Tibial artery (tissue), 4 donors: ENCODE results near the gene MTCL1.

Experiments used
- DNase-seq, 2 donors: peaks; one replicate each; pipeline ENCODE4 v3.0.0-alpha.2; 2019
- H3K27ac ChIP-seq, 2 donors: fragments of 200-600 bp; sonication (generic) in 1 of 2; 1 replicate in 1 of 2; 2 replicates in 1 of 2; pipeline ENCODE4 v1.5.1; 2018 to 2019; ENCODE audit warnings: mild to moderate bottlenecking in 1 of 2
- H3K27me3 ChIP-seq, 2 donors: fragments of 200-600 bp; sonication (generic) in 1 of 2; one replicate each; pipeline versions ENCODE4 v1.5.1 to v1.6.0; 2016 to 2019
- H3K36me3 ChIP-seq, 3 donors: fragments of 200-600 bp; sonication (generic) in 2 of 3; one replicate each; pipeline ENCODE4 v1.5.1; 2016 to 2019; ENCODE audit warnings: mild to moderate bottlenecking in 2 of 3
- H3K4me1 ChIP-seq, 4 donors: fragments of 200-600 bp; sonication (generic) in 2 of 4; 1 replicate in 3 of 4; 2 replicates in 1 of 4; pipeline ENCODE4 v1.5.1; 2016 to 2019
- H3K4me3 ChIP-seq, 2 donors: fragments of 200-600 bp; sonication (generic) in 1 of 2; 1 replicate in 1 of 2; 2 replicates in 1 of 2; pipeline ENCODE4 v1.5.1; 2018 to 2019; ENCODE audit warnings: mild to moderate bottlenecking in 2 of 2
- H3K9me3 ChIP-seq, 3 donors: fragments of 200-600 bp; sonication (generic) in 1 of 3; one replicate each; pipeline ENCODE4 v1.5.1; 2016 to 2019
- CTCF ChIP-seq, 2 experiments: fragments of 200-600 bp in 1 of 2; fragments of 450-650 bp in 1 of 2; IDR thresholded peaks; one replicate each; pipeline ENCODE4 v1.5.1; 2017 to 2019; ENCODE audit warnings: antibody characterized with exemption in 2 of 2, mild to moderate bottlenecking in 1 of 2, moderate library complexity in 1 of 2
- intact Hi-C: fragments of 100-400 bp; cut with DNase I; formaldehyde crosslinking; loops from one replicate; pipeline ENCODE4 v1.15.0; 2023; ENCODE audit warnings: low total_unique reads

Gene MTCL1

DNA sequence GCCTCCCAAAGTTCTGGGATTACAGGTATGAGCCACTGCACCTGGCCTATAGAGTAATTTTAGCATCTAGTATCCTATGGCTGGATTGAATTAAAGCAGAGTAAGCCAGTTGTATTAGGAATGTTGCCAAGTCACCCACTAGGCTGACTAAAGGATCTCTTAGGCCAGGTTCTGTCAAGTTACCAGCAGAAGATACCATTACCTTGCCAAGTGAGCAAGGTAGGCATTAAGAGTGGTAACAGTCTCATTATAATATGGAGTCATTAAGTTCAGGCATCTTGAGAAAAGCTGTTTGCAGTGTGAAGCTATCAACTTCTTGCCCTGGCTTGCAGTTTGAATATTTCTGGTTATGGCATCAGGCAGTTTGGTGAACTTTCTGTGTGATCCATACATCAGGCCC lies 37.0 kb upstream of the MTCL1 start:
- no peak for TF ChIP-seq CTCF (IDR thresholded peaks at IDR 0.05)
- DNase-seq, result no peak
- Histone ChIP-seq H3K27ac (no peak overlapping the region), H3K4me1 (no peaks in the 10 kb centered on the region), H3K36me3 (no peaks in the 10 kb centered on the region), H3K4me3 (no peak overlapping the region), H3K27me3 (no peaks in the 10 kb centered on the region), H3K9me3 (no peaks in the 10 kb centered on the region)
- intact Hi-C loops, result no loop called here

DNA sequence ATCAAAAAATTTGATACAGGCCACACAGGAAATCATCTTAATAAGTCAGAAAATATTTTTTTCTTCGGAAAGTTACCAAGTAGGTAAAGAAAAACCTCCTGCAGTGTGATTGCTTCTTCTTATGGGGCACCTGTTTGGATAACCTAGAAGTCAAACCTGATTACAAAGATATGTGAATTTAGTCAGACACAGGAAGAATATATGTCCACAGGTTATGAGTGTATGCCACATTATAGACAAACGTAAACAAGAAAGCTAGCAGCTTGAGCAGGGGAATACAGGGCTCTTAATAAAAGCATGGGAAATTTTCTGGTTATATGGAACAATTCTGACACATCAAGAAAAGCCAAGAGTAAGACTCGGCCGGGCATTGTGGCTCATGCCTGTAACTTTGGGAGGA lies 35.8 kb upstream of the MTCL1 start:
- Histone ChIP-seq H3K27ac (no peak overlapping the region), H3K36me3 (no peaks in the 10 kb centered on the region), H3K4me3 (no peak overlapping the region), H3K27me3 (no peaks in the 10 kb centered on the region), H3K9me3 (no peaks in the 10 kb centered on the region), H3K4me1 (no peaks in the 10 kb centered on the region)
- intact Hi-C loops, result no loop called here
- DNase-seq, result no peak
- no peak for TF ChIP-seq CTCF (IDR thresholded peaks at IDR 0.05)

GRCh38 chr18:8673256-8674209 lies 31.8 kb upstream of the MTCL1 start:
- no peak for DNase-seq
- H3K9me3 ChIP-seq, result no peaks in the 10 kb centered on the region
- intact Hi-C loops, result no loop called here
- H3K4me3 ChIP-seq, result no peak overlapping the region
- no peaks in the 10 kb centered on the region for H3K36me3 ChIP-seq
- no peaks in the 10 kb centered on the region for H3K27me3 ChIP-seq
- peaks cover 0 to 8% (median 2%) of the 10 kb centered on the region in 4 donors for H3K4me1 ChIP-seq
- no peak for TF ChIP-seq CTCF (IDR thresholded peaks at IDR 0.05)
- no peak overlapping the region for H3K27ac ChIP-seq

- H3K36me3 ChIP-seq, result no peaks in the 10 kb centered on the region
- intact Hi-C loops, result no loop called here
- no peak for TF ChIP-seq CTCF (IDR thresholded peaks at IDR 0.05)
- H3K4me1 ChIP-seq, result peaks cover 0 to 8% (median 2%) of the 10 kb centered on the region in 4 donors
- no peak overlapping the region for H3K4me3 ChIP-seq
- DNase-seq, result no peak
- no peak overlapping the region for H3K27ac ChIP-seq
- H3K9me3 ChIP-seq, result no peaks in the 10 kb centered on the region
- H3K27me3 ChIP-seq, result no peaks in the 10 kb centered on the region
Measured at GRCh38 chr18:8675057-8675456, 30.3 kb upstream of the MTCL1 start.

DNA sequence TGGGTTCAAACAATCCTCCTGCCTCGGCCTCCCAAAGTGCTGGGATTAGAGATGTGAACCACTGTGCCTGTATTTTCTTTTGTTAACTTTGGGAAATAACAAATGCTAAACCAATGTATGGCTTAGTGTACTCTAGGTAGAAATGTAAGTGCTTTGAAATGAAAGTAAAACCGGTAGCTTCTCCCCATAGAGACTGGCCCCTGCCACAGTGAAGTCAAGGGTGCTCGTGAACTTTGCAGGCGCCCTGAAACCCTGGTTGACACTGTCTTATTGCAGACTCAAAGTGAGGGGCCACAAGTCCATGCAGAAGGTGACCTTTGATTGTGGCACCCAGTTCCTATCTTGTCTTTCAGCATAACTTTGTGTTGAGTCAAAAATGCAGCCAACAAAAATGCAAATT lies 24.2 kb upstream of the MTCL1 start:
- Histone ChIP-seq H3K27me3 (no peaks in the 10 kb centered on the region), H3K9me3 (no peaks in the 10 kb centered on the region), H3K27ac (no peak overlapping the region), H3K4me3 (no peak overlapping the region), H3K36me3 (no peaks in the 10 kb centered on the region), H3K4me1 (peaks cover 0 to 5% (median under 1%) of the 10 kb centered on the region in 4 donors)
- TF ChIP-seq CTCF (IDR thresholded peaks at IDR 0.05), result no peak
- intact Hi-C loops, result no loop called here
- no peak for DNase-seq
